ENCODE measurements around the gene POC1B.

DNA sequence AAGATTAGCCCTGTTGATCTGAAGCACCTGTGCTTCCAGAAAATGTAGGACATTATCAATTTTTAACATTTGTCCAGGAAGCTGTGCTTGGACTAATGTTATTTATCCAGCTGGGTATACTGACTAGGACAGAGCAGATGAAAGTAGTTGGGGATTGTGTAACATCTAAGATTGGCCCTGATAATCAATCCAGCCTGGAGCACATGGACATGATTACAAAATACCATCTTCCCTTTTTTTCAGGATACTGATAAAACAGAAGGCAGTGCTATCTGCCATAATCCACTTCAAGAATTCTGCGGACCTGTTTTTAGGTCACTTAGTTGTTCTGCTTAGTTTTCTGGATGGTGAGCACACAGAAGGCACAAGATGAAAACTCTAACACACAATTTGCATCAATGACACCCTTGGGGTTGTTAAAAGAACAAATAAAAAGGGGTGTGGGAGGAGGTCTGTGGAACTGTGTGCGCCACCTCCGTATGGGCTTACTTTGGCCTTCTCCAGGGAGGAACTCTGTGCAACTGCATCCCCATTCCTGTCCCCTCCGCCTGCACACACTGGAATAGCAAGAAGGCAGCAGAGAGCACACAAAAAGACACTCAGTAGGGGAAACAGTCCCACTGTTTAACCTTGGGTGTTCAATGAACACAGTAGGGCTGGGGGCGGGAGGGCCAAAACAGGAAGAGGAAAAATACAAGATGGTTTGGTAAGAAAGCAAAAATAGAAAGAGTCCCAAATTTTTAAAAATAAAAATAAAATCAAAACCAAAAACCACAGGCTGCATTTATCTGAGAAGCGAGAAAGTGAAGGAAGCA lies 142.4 kb downstream of the POC1B start:
- TF ChIP-seq, protein P1, sequence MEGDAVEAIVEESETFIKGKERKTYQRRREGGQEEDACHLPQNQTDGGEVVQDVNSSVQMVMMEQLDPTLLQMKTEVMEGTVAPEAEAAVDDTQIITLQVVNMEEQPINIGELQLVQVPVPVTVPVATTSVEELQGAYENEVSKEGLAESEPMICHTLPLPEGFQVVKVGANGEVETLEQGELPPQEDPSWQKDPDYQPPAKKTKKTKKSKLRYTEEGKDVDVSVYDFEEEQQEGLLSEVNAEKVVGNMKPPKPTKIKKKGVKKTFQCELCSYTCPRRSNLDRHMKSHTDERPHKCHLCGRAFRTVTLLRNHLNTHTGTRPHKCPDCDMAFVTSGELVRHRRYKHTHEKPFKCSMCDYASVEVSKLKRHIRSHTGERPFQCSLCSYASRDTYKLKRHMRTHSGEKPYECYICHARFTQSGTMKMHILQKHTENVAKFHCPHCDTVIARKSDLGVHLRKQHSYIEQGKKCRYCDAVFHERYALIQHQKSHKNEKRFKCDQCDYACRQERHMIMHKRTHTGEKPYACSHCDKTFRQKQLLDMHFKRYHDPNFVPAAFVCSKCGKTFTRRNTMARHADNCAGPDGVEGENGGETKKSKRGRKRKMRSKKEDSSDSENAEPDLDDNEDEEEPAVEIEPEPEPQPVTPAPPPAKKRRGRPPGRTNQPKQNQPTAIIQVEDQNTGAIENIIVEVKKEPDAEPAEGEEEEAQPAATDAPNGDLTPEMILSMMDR (IDR thresholded peaks at IDR 0.05; ENCODE audit: low read depth, low read length): no peak
- TF ChIP-seq POLR2A (IDR thresholded peaks at IDR 0.05; ENCODE audit: extremely low read depth, insufficient read length): no peak
- TF ChIP-seq, protein P2, sequence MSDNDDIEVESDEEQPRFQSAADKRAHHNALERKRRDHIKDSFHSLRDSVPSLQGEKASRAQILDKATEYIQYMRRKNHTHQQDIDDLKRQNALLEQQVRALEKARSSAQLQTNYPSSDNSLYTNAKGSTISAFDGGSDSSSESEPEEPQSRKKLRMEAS (IDR thresholded peaks at IDR 0.05; ENCODE audit: low read depth, low read length): peak; percentile 74
- peak; percentile 79 for TF ChIP-seq MYC (IDR thresholded peaks at IDR 0.05; ENCODE audit: low read depth, low read length)

Measured in NB4 (cell line).